RWPE2 (cell line): ENCODE results near the gene TSPAN5.
A peak's percentile ranks its signal among the peaks of the same experiment; 100 is the strongest.

Experiments used
- ATAC-seq: fragments of 200-7000 bp; cut with Tn5 transposase; 3 replicates; pipeline ENCODE4 v1.9.1; 2021; ENCODE audit warnings: low read depth
- DNase-seq: peaks from one replicate; pipeline ENCODE4 v3.0.0-alpha.2; 2020; ENCODE audit warnings: low spot score
- H3K27ac ChIP-seq: fragments of 450-650 bp; 2 replicates; pipeline ENCODE4 v1.5.1; 2017; ENCODE audit warnings: mild to moderate bottlenecking; ENCODE audit not compliant: poor library complexity, severe bottlenecking
- H3K27me3 ChIP-seq: fragments of 250-450 bp; sonication (Bioruptor Pico); 2 replicates; pipeline ENCODE4 v1.5.1; 2021; ENCODE audit warnings: mild to moderate bottlenecking, moderate library complexity; ENCODE audit not compliant: insufficient read depth, poor library complexity, severe bottlenecking
- H3K36me3 ChIP-seq: fragments of 250-450 bp; sonication (Bioruptor Pico); 2 replicates; pipeline ENCODE4 v1.5.1; 2020; ENCODE audit warnings: low read depth, mild to moderate bottlenecking, moderate library complexity
- H3K4me1 ChIP-seq: fragments of 250-450 bp; sonication (Bioruptor Pico); 2 replicates; pipeline ENCODE4 v1.5.1; 2021; ENCODE audit warnings: mild to moderate bottlenecking, moderate library complexity; ENCODE audit not compliant: insufficient read depth, poor library complexity, severe bottlenecking
- H3K4me3 ChIP-seq: fragments of 250-450 bp; sonication (Bioruptor Pico); 2 replicates; pipeline ENCODE4 v1.5.1; 2021; ENCODE audit warnings: mild to moderate bottlenecking, moderate library complexity; ENCODE audit not compliant: severe bottlenecking
- H3K9me3 ChIP-seq: fragments of 250-450 bp; sonication (Bioruptor Pico); 2 replicates; pipeline ENCODE4 v1.5.1; 2021; ENCODE audit warnings: mild to moderate bottlenecking, moderate library complexity; ENCODE audit not compliant: severe bottlenecking
- CTCF ChIP-seq: fragments of 450-650 bp; IDR thresholded peaks from one replicate; pipeline ENCODE4 v1.5.1; 2017; ENCODE audit warnings: mild to moderate bottlenecking, moderate library complexity; ENCODE audit not compliant: poor library complexity, severe bottlenecking

The TSPAN5 gene

GRCh38 chr4:98656886-98657285 is 1.5 kb downstream of the TSPAN5 start:
- H3K27ac ChIP-seq: peak overlapping the region; percentile 97
- H3K36me3 ChIP-seq: peaks cover 6% of the 10 kb centered on the region; the same call in 1 of the 2 replicates
- H3K4me1 ChIP-seq: peaks cover 60% of the 10 kb centered on the region
- TF ChIP-seq CTCF: no peak
- ATAC-seq (no peak), DNase-seq (no peak)
- peak overlapping the region; percentile 61 for H3K4me3 ChIP-seq
- H3K27me3 ChIP-seq: no peaks in the 10 kb centered on the region
- no peaks in the 10 kb centered on the region for H3K9me3 ChIP-seq

- Histone ChIP-seq H3K27ac (peak overlapping the region; percentile 97), H3K27me3 (no peaks in the 10 kb centered on the region)
These were observed 2.0 kb downstream of the TSPAN5 start for GRCh38 chr4:98656443-98656842.

GRCh38 chr4:98653890-98654867 is 4.2 kb downstream of the TSPAN5 start:
- peak; percentile 56 for ATAC-seq
- peaks cover 10% of the 10 kb centered on the region for H3K36me3 ChIP-seq
- DNase-seq: peak; percentile 85

More at GRCh38 chr4:98656443-98656842, 2.0 kb downstream of the TSPAN5 start:
- H3K36me3 ChIP-seq: peaks cover 6% of the 10 kb centered on the region
- ATAC-seq (no peak), DNase-seq (no peak)
- H3K4me1 ChIP-seq: peaks cover 57% of the 10 kb centered on the region
- peak overlapping the region; percentile 61 for H3K4me3 ChIP-seq
- TF ChIP-seq CTCF: no peak
- no peaks in the 10 kb centered on the region for H3K9me3 ChIP-seq

GRCh38 chr4:98652996-98653395 is 5.4 kb downstream of the TSPAN5 start:
- H3K27ac ChIP-seq: peak overlapping the region; percentile 97
- peak; percentile 85 for DNase-seq
- H3K27me3 ChIP-seq: no peaks in the 10 kb centered on the region
- H3K4me3 ChIP-seq: no peak overlapping the region
- no peaks in the 10 kb centered on the region for H3K9me3 ChIP-seq
- H3K4me1 ChIP-seq: peaks cover 38% of the 10 kb centered on the region
- TF ChIP-seq CTCF: no peak
- peaks cover 10% of the 10 kb centered on the region for H3K36me3 ChIP-seq
- ATAC-seq: 0 out of 3 replicates have a peak, but pooled peaks have one; percentile 15

More at GRCh38 chr4:98653890-98654867, 4.2 kb downstream of the TSPAN5 start:
- no peak for TF ChIP-seq CTCF
- Histone ChIP-seq H3K9me3 (no peaks in the 10 kb centered on the region), H3K27ac (peak overlapping the region; percentile 97), H3K4me1 (peaks cover 38% of the 10 kb centered on the region), H3K27me3 (no peaks in the 10 kb centered on the region), H3K4me3 (no peak overlapping the region)
